GM23338 (cell line): Measurements from ENCODE around the gene CSF2RB.

Experiments used
- CREB1 ChIP-seq: fragments of 250-450 bp; sonication (Bioruptor Pico); IDR thresholded peaks from 2 replicates; pipeline ENCODE4 v1.5.0; 2020; ENCODE audit warnings: low read depth, mild to moderate bottlenecking, moderate library complexity
- CTCF ChIP-seq, 2 experiments: fragments of 200-600 bp in 1 of 2; sonication (generic) in 1 of 2; conservative IDR thresholded peaks; 2 replicates each; pipeline versions ENCODE4 v1.5.1 to v1.6.1; 2016 to 2017; ENCODE audit warnings: antibody characterized with exemption in 2 of 2, low read depth in 2 of 2, mild to moderate bottlenecking in 2 of 2, moderate library complexity in 1 of 2
- EZH2 ChIP-seq: fragments of 200-600 bp; sonication (generic); IDR thresholded peaks from one replicate; pipeline ENCODE4 v1.8.0; 2017; ENCODE audit warnings: antibody characterized with exemption, mild to moderate bottlenecking, low read depth; ENCODE audit not compliant: unreplicated experiment
- EZH2phosphoT487 ChIP-seq: fragments of 200-600 bp; sonication (generic); IDR thresholded peaks from one replicate; pipeline ENCODE4 v1.8.1; 2018; ENCODE audit warnings: antibody characterized with exemption; ENCODE audit not compliant: unreplicated experiment
- JUNB ChIP-seq: IDR thresholded peaks from one replicate; pipeline ENCODE4 v1.6.1; 2016; ENCODE audit warnings: antibody characterized with exemption; ENCODE audit not compliant: unreplicated experiment
- NANOG ChIP-seq: IDR thresholded peaks from 2 replicates; pipeline ENCODE4 v1.6.1; 2016; ENCODE audit warnings: antibody characterized with exemption, borderline replicate concordance
- POLR2AphosphoS5 ChIP-seq: IDR thresholded peaks from 2 replicates; pipeline ENCODE4 v1.6.1; 2016; ENCODE audit warnings: antibody characterized with exemption, low read depth
- REST ChIP-seq: IDR thresholded peaks from one replicate; pipeline ENCODE4 v1.6.1; 2018; ENCODE audit warnings: antibody characterized with exemption; ENCODE audit not compliant: unreplicated experiment
- STAT1 ChIP-seq: IDR thresholded peaks from one replicate; pipeline ENCODE4 v1.6.1; 2016; ENCODE audit warnings: antibody characterized with exemption; ENCODE audit not compliant: unreplicated experiment
- ZNF114 ChIP-seq: fragments of 250-450 bp; sonication (Bioruptor Pico); IDR thresholded peaks from 2 replicates; pipeline ENCODE4 v1.5.0; 2020; ENCODE audit warnings: mild to moderate bottlenecking, moderate library complexity
- ZNF331 ChIP-seq: fragments of 250-450 bp; sonication (Bioruptor Pico); IDR thresholded peaks from 2 replicates; pipeline ENCODE4 v1.5.0; 2020; ENCODE audit warnings: low read depth, mild to moderate bottlenecking, moderate library complexity

GRCh38 chr22:36958366-36958765, 44.9 kb downstream of the CSF2RB start:
- TF ChIP-seq POLR2AphosphoS5 (no peak), EZH2 (no peak), ZNF331 (no peak), CTCF (conservative IDR thresholded peaks at IDR 0.05; ENCODE audit: low read depth in 2 of 2) (no peak), EZH2phosphoT487 (no peak), CREB1 (CRISPR knock-in tag) (no peak), REST (no peak), JUNB (no peak), ZNF114 (CRISPR knock-in tag) (no peak), STAT1 (no peak), NANOG (no peak)
